SK-N-SH treated with all-trans-retinoic acid at 6 μM for 48 hours (cell line): ENCODE data around the gene KRT36.

ENCODE experiments used
- ATAC-seq: fragments of 200-7000 bp; cut with Tn5 transposase; 3 replicates; pipeline ENCODE4 v1.9.1; 2020; ENCODE audit warnings: mild to moderate bottlenecking, moderate library complexity
- ARNTL ChIP-seq: fragments of 450-650 bp; formaldehyde crosslinking; IDR thresholded peaks from 2 replicates; pipeline ENCODE4 v1.5.0; 2020; ENCODE audit warnings: low read depth, mild to moderate bottlenecking, moderate library complexity, borderline replicate concordance
- BACH2 ChIP-seq: fragments of 250-450 bp; sonication (Bioruptor Pico); IDR thresholded peaks from 2 replicates; pipeline ENCODE4 v1.9.0; 2021; ENCODE audit warnings: mild to moderate bottlenecking, borderline replicate concordance
- CSDC2 ChIP-seq: fragments of 250-450 bp; sonication (Bioruptor Pico); IDR thresholded peaks from 2 replicates; pipeline ENCODE4 v1.5.0; 2020; ENCODE audit warnings: mild to moderate bottlenecking, moderate library complexity
- ESRRG ChIP-seq: fragments of 250-450 bp; sonication (Bioruptor Pico); IDR thresholded peaks from 2 replicates; pipeline ENCODE4 v1.6.1; 2021; ENCODE audit warnings: mild to moderate bottlenecking
- GLIS3 ChIP-seq: fragments of 250-450 bp; sonication (Bioruptor Pico); IDR thresholded peaks from 2 replicates; pipeline ENCODE4 v1.5.0; 2020; ENCODE audit warnings: mild to moderate bottlenecking, moderate library complexity
- ISL1 ChIP-seq: fragments of 250-450 bp; sonication (Bioruptor Pico); IDR thresholded peaks from 2 replicates; pipeline ENCODE4 v2.1.2; 2022; ENCODE audit warnings: mild to moderate bottlenecking, moderate library complexity
- OSR1 ChIP-seq: fragments of 250-450 bp; sonication (Bioruptor Pico); IDR thresholded peaks from 2 replicates; pipeline ENCODE4 v1.8.0; 2022; ENCODE audit warnings: moderate library complexity, mild to moderate bottlenecking, inconsistent platforms
- PPARA ChIP-seq: fragments of 250-450 bp; sonication (Bioruptor Pico); IDR thresholded peaks from 2 replicates; pipeline ENCODE4 v1.5.0; 2020; ENCODE audit warnings: mild to moderate bottlenecking, borderline replicate concordance
- RARB ChIP-seq: fragments of 250-450 bp; sonication (Bioruptor Pico); IDR thresholded peaks from 2 replicates; pipeline ENCODE4 v1.8.0; 2021; ENCODE audit warnings: mild to moderate bottlenecking, moderate library complexity
- SNAI2 ChIP-seq: fragments of 250-450 bp; sonication (Bioruptor Pico); IDR thresholded peaks from 2 replicates; pipeline ENCODE4 v1.5.0; 2020; ENCODE audit warnings: mild to moderate bottlenecking, moderate library complexity
- TOX ChIP-seq: fragments of 250-450 bp; sonication (Bioruptor Pico); IDR thresholded peaks from 2 replicates; pipeline ENCODE4 v1.8.0; 2021; ENCODE audit warnings: mild to moderate bottlenecking, moderate library complexity, borderline replicate concordance
- ZFP3 ChIP-seq: fragments of 250-450 bp; sonication (Bioruptor Pico); IDR thresholded peaks from 2 replicates; pipeline ENCODE4 v1.5.0; 2020; ENCODE audit warnings: mild to moderate bottlenecking, moderate library complexity
- ZFP30 ChIP-seq: fragments of 450-650 bp; formaldehyde crosslinking; IDR thresholded peaks from 2 replicates; pipeline ENCODE4 v1.5.0; 2022; ENCODE audit warnings: mild to moderate bottlenecking, moderate library complexity
- ZNF565 ChIP-seq: fragments of 450-650 bp; formaldehyde crosslinking; conservative IDR thresholded peaks from 2 replicates; pipeline ENCODE4 v1.5.0; 2020; ENCODE audit warnings: low read depth, mild to moderate bottlenecking, moderate library complexity
- ZNF70 ChIP-seq: fragments of 450-650 bp; formaldehyde crosslinking; IDR thresholded peaks from 2 replicates; pipeline ENCODE4 v1.5.0; 2020; ENCODE audit warnings: mild to moderate bottlenecking, moderate library complexity
- ZNF8 ChIP-seq: fragments of 450-650 bp; formaldehyde crosslinking; IDR thresholded peaks from 2 replicates; pipeline ENCODE4 v1.5.0; 2020; ENCODE audit warnings: mild to moderate bottlenecking, moderate library complexity
- TF ChIP-seq, protein P1 (sequence below): fragments of 250-450 bp; sonication (Bioruptor Pico); IDR thresholded peaks from 2 replicates; pipeline ENCODE4 v1.8.0; 2021; ENCODE audit warnings: low read depth, mild to moderate bottlenecking, moderate library complexity, borderline replicate concordance
- TF ChIP-seq, protein P2 (sequence below): fragments of 250-450 bp; sonication (Bioruptor Pico); IDR thresholded peaks from 2 replicates; pipeline ENCODE4 v1.5.1; 2021; ENCODE audit warnings: mild to moderate bottlenecking, moderate library complexity
- TF ChIP-seq, protein P3 (sequence below): fragments of 250-450 bp; sonication (Bioruptor Pico); IDR thresholded peaks from 2 replicates; pipeline ENCODE4 v1.5.0; 2020; ENCODE audit warnings: mild to moderate bottlenecking, moderate library complexity
- TF ChIP-seq, protein P4 (sequence below): fragments of 250-450 bp; sonication (Bioruptor Pico); IDR thresholded peaks from 2 replicates; pipeline ENCODE4 v1.5.1; 2020; ENCODE audit warnings: low read depth, mild to moderate bottlenecking, moderate library complexity

The KRT36 gene

DNA sequence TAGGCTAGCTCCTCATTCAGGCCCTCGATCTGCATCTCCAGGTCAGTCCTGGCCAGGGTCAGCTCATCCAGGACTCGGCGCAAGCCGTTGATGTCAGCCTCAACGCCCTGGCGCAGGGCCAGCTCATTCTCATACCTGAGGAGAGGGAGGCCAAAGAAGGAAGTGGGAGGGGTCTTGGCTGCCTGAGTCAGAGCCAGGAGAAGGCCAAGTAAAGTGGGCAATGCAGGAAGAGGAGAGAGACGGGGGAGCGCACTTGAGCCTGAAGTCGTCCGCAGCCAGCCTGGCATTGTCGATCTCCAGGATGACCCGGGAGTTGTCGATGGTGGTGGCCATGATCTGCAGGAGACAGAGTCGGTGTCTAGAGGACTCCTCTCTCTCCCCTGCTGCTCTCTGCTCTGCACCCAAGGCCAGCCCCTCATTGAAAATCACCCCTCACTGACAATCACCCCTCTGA is 27.1 kb upstream of the KRT36 start (continued):
- TF ChIP-seq, protein P1, sequence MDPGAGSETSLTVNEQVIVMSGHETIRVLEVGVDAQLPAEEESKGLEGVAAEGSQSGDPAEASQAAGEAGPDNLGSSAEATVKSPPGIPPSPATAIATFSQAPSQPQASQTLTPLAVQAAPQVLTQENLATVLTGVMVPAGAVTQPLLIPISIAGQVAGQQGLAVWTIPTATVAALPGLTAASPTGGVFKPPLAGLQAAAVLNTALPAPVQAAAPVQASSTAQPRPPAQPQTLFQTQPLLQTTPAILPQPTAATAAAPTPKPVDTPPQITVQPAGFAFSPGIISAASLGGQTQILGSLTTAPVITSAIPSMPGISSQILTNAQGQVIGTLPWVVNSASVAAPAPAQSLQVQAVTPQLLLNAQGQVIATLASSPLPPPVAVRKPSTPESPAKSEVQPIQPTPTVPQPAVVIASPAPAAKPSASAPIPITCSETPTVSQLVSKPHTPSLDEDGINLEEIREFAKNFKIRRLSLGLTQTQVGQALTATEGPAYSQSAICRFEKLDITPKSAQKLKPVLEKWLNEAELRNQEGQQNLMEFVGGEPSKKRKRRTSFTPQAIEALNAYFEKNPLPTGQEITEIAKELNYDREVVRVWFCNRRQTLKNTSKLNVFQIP = no peak
- TF ChIP-seq RARB (CRISPR knock-in tag) = no peak
- no peak for TF ChIP-seq ZNF70 (CRISPR knock-in tag)
- no peak for TF ChIP-seq GLIS3
- TF ChIP-seq ZNF565 = no peak
- TF ChIP-seq BACH2 = no peak
- no peak for TF ChIP-seq ZFP30 (CRISPR knock-in tag)
- TF ChIP-seq PPARA (CRISPR knock-in tag) = no peak

DNA sequence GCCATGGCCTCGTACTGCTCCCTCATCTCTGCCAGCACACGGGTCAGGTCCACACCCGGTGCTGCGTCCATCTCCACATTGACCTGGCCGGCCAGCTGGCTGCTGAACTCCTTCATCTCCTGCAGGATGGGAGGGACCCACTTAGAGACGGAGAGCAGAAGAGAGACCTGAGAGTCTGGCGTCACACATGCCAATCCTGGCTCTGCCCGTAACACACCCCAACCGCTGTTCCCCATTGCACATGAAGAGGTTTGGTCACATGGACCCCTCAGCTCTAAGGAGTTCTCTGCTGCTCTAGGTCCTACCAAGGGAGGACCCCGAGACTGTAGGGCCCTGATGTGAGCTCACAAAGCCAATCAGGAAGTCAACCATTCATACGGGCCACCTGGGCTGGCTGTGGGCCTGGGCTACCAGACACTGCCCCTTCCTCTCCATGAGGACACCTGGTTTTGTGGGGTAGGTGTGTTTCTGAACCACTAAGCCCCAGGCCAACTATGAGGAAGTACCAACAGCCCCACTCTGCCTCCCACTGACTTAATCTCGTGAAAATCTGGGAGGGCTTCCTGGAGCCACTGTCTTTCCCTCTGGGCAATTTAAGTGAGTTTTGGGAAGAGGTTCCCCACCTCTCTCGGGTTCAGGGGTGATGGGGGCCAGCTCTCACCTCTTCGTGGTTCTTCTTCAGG is 26.6 kb upstream of the KRT36 start:
- no peak for ATAC-seq
- TF ChIP-seq ZNF565 (no peak), OSR1 (no peak), TOX (CRISPR knock-in tag) (no peak), ISL1 (CRISPR knock-in tag) (no peak), ZFP3 (CRISPR knock-in tag) (no peak), RARB (CRISPR knock-in tag) (no peak), ZFP30 (CRISPR knock-in tag) (no peak), CSDC2 (CRISPR knock-in tag) (no peak), ESRRG (no peak)
- TF ChIP-seq, protein P1 = no peak
- TF ChIP-seq, protein P2, sequence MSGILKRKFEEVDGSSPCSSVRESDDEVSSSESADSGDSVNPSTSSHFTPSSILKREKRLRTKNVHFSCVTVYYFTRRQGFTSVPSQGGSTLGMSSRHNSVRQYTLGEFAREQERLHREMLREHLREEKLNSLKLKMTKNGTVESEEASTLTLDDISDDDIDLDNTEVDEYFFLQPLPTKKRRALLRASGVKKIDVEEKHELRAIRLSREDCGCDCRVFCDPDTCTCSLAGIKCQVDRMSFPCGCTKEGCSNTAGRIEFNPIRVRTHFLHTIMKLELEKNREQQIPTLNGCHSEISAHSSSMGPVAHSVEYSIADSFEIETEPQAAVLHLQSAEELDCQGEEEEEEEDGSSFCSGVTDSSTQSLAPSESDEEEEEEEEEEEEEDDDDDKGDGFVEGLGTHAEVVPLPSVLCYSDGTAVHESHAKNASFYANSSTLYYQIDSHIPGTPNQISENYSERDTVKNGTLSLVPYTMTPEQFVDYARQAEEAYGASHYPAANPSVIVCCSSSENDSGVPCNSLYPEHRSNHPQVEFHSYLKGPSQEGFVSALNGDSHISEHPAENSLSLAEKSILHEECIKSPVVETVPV (CRISPR knock-in tag) = no peak

DNA sequence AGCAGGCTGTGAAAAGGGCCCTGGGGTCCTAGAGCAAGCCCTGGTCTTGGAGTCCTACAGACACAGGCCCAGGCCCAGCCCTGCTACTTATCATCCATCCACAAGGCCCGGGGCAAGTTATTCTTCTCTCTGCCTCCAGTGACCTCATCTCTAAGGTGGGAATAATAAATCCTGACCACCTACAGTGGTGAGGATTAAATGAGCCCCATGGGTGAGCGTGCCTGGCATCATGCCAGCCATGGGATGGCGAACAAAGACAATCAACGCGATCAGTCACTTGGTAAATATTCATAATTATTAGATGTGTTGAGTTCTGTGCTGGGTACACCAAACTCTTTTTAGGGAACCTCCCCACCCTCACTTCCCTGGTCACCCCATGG is 23.4 kb upstream of the KRT36 start:
- no peak for ATAC-seq
- TF ChIP-seq ZNF565 = no peak
- TF ChIP-seq TOX (CRISPR knock-in tag) = no peak
- TF ChIP-seq, protein P3, sequence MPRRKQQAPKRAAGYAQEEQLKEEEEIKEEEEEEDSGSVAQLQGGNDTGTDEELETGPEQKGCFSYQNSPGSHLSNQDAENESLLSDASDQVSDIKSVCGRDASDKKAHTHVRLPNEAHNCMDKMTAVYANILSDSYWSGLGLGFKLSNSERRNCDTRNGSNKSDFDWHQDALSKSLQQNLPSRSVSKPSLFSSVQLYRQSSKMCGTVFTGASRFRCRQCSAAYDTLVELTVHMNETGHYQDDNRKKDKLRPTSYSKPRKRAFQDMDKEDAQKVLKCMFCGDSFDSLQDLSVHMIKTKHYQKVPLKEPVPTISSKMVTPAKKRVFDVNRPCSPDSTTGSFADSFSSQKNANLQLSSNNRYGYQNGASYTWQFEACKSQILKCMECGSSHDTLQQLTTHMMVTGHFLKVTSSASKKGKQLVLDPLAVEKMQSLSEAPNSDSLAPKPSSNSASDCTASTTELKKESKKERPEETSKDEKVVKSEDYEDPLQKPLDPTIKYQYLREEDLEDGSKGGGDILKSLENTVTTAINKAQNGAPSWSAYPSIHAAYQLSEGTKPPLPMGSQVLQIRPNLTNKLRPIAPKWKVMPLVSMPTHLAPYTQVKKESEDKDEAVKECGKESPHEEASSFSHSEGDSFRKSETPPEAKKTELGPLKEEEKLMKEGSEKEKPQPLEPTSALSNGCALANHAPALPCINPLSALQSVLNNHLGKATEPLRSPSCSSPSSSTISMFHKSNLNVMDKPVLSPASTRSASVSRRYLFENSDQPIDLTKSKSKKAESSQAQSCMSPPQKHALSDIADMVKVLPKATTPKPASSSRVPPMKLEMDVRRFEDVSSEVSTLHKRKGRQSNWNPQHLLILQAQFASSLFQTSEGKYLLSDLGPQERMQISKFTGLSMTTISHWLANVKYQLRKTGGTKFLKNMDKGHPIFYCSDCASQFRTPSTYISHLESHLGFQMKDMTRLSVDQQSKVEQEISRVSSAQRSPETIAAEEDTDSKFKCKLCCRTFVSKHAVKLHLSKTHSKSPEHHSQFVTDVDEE (CRISPR knock-in tag) = no peak
- no peak for TF ChIP-seq ZNF8
- TF ChIP-seq, protein P1 = no peak
- TF ChIP-seq SNAI2 (CRISPR knock-in tag) = no peak
- TF ChIP-seq ESRRG = no peak
- no peak for TF ChIP-seq OSR1
- no peak for TF ChIP-seq ISL1 (CRISPR knock-in tag)
- TF ChIP-seq ARNTL (CRISPR knock-in tag) = no peak
- TF ChIP-seq, all 23 proteins: peak for 0

DNA sequence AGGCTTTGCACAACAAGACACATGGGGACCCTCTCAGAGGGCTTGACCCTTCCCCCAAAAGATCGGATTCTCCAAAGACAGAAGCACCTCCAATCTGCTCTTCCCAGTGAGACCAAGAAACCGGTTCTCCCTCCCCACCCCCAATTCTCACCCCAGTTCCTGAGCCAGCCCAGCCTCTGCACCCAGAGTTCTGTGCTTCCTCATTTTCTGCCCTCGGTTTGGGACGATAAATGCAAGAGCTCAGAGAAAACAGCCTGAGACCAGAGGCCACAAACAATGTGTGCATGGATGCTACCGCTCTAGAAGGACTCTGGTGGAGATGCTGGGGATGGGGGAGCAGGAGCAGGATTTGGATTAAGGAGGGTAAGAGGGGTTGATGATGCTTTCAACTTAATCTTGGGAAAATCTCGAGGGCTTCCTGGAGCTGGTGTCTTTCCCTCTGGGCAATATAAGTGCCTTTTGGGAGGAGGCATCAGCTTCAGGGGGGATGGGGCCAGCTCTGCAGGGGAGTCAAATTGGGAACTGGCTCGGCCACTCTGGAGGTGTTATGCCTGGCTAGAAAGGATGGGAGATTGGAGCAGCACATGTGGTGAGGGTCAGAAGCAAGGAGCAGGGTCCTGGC is 22.9 kb upstream of the KRT36 start:
- no peak for ATAC-seq
- TF ChIP-seq, protein P4, sequence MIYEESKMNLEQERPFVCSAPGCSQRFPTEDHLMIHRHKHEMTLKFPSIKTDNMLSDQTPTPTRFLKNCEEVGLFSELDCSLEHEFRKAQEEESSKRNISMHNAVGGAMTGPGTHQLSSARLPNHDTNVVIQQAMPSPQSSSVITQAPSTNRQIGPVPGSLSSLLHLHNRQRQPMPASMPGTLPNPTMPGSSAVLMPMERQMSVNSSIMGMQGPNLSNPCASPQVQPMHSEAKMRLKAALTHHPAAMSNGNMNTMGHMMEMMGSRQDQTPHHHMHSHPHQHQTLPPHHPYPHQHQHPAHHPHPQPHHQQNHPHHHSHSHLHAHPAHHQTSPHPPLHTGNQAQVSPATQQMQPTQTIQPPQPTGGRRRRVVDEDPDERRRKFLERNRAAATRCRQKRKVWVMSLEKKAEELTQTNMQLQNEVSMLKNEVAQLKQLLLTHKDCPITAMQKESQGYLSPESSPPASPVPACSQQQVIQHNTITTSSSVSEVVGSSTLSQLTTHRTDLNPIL (CRISPR knock-in tag) = no peak
- TF ChIP-seq, protein P3 (CRISPR knock-in tag) = no peak
- TF ChIP-seq, protein P1 = no peak
- TF ChIP-seq BACH2 = no peak
- TF ChIP-seq OSR1 = no peak
- TF ChIP-seq ESRRG = no peak
